Activated naive CD8-positive, alpha-beta T cell treated with anti-CD3 and anti-CD28 coated beads, Interleukin-2, amount 50 U/mL, for 24 hours (primary cell): ENCODE measurements around the gene ZSCAN29.

ENCODE experiments used
- ATAC-seq: fragments of 150-1000 bp; cut with Tn5 transposase; one replicate; pipeline ENCODE4 v1.10.0; 2021
- DNase-seq: peaks from one replicate; pipeline ENCODE4 v3.0.0; 2021
- H3K27ac Mint-ChIP-seq: one replicate; pipeline ENCODE4 v1.8.0; 2021; ENCODE audit warnings: mild to moderate bottlenecking, mixed read lengths
- H3K27me3 Mint-ChIP-seq: one replicate; pipeline ENCODE4 v1.8.0; 2021; ENCODE audit warnings: mixed read lengths
- H3K36me3 Mint-ChIP-seq: one replicate; pipeline ENCODE4 v1.8.0; 2021; ENCODE audit warnings: low read depth, mixed read lengths
- H3K4me1 Mint-ChIP-seq: one replicate; pipeline ENCODE4 v1.8.0; 2021; ENCODE audit warnings: mixed read lengths
- H3K4me3 Mint-ChIP-seq: one replicate; pipeline ENCODE4 v1.8.0; 2021; ENCODE audit warnings: mild to moderate bottlenecking, moderate library complexity, mixed read lengths
- H3K9me3 Mint-ChIP-seq: one replicate; pipeline ENCODE4 v1.8.0; 2021; ENCODE audit warnings: mixed read lengths

ZSCAN29 gene

GRCh38 chr15:43378601-43379000 lies 7.8 kb upstream of the ZSCAN29 start:
- Mint-ChIP-seq H3K9me3 (no peaks in the 10 kb centered on the region), H3K27ac (no peak overlapping the region), H3K4me3 (no peak overlapping the region), H3K27me3 (no peaks in the 10 kb centered on the region), H3K4me1 (peaks cover 4% of the 10 kb centered on the region), H3K36me3 (peaks cover 43% of the 10 kb centered on the region)
- no peak for ATAC-seq
- no peak for DNase-seq

GRCh38 chr15:43376017-43376705 lies 5.3 kb upstream of the ZSCAN29 start:
- ATAC-seq (peak; percentile 67), DNase-seq (peak; percentile 21)
- H3K9me3 Mint-ChIP-seq, result no peaks in the 10 kb centered on the region
- peaks cover 22% of the 10 kb centered on the region for H3K4me1 Mint-ChIP-seq
- peaks cover 39% of the 10 kb centered on the region for H3K36me3 Mint-ChIP-seq
- H3K27me3 Mint-ChIP-seq, result no peaks in the 10 kb centered on the region
- H3K27ac Mint-ChIP-seq, result no peak overlapping the region
- no peak overlapping the region for H3K4me3 Mint-ChIP-seq

GRCh38 chr15:43370310-43370974 lies 401 bp downstream of the ZSCAN29 start:
- Mint-ChIP-seq H3K4me3 (peak overlapping the region; percentile 90), H3K27me3 (no peaks in the 10 kb centered on the region), H3K36me3 (peaks cover 48% of the 10 kb centered on the region), H3K4me1 (peaks cover 49% of the 10 kb centered on the region), H3K27ac (peak overlapping the region; percentile 81), H3K9me3 (peaks cover 24% of the 10 kb centered on the region)
- DNase-seq (peak; percentile 9), ATAC-seq (peak; percentile 60)

- peaks cover 59% of the 10 kb centered on the region for H3K9me3 Mint-ChIP-seq
- ATAC-seq (no peak), DNase-seq (no peak)
- H3K27me3 Mint-ChIP-seq, result no peaks in the 10 kb centered on the region
- peaks cover 92% of the 10 kb centered on the region for H3K36me3 Mint-ChIP-seq
- H3K27ac Mint-ChIP-seq, result no peak overlapping the region
- peaks cover 4% of the 10 kb centered on the region for H3K4me1 Mint-ChIP-seq
- H3K4me3 Mint-ChIP-seq, result no peak overlapping the region
Observed at GRCh38 chr15:43361313-43361903, 9.4 kb downstream of the ZSCAN29 start.

GRCh38 chr15:43360821-43361220 lies 10.0 kb downstream of the ZSCAN29 start:
- peaks cover 91% of the 10 kb centered on the region for H3K36me3 Mint-ChIP-seq
- H3K4me1 Mint-ChIP-seq, result peaks cover under 1% of the 10 kb centered on the region
- no peak overlapping the region for H3K4me3 Mint-ChIP-seq
- peaks cover 55% of the 10 kb centered on the region for H3K9me3 Mint-ChIP-seq
- H3K27ac Mint-ChIP-seq, result no peak overlapping the region
- no peaks in the 10 kb centered on the region for H3K27me3 Mint-ChIP-seq
- ATAC-seq, result no peak
- no peak for DNase-seq

GRCh38 chr15:43352693-43353382 lies 18.0 kb downstream of the ZSCAN29 start:
- DNase-seq, result no peak
- peaks cover under 1% of the 10 kb centered on the region for H3K9me3 Mint-ChIP-seq
- ATAC-seq, result no peak
- H3K4me1 Mint-ChIP-seq, result peaks cover 9% of the 10 kb centered on the region
- H3K4me3 Mint-ChIP-seq, result no peak overlapping the region
- H3K27ac Mint-ChIP-seq, result no peak overlapping the region
- H3K27me3 Mint-ChIP-seq, result no peaks in the 10 kb centered on the region
- peaks cover 39% of the 10 kb centered on the region for H3K36me3 Mint-ChIP-seq

GRCh38 chr15:43347114-43347513 lies 23.7 kb downstream of the ZSCAN29 start:
- Mint-ChIP-seq H3K27ac (no peak overlapping the region), H3K36me3 (peaks cover 24% of the 10 kb centered on the region), H3K4me1 (no peaks in the 10 kb centered on the region), H3K9me3 (no peaks in the 10 kb centered on the region), H3K4me3 (no peak overlapping the region), H3K27me3 (no peaks in the 10 kb centered on the region)
- ATAC-seq (no peak), DNase-seq (no peak)

GRCh38 chr15:43346305-43346704 lies 24.5 kb downstream of the ZSCAN29 start:
- Mint-ChIP-seq H3K4me3 (no peak overlapping the region), H3K9me3 (no peaks in the 10 kb centered on the region), H3K27me3 (no peaks in the 10 kb centered on the region), H3K36me3 (peaks cover 24% of the 10 kb centered on the region), H3K4me1 (no peaks in the 10 kb centered on the region), H3K27ac (no peak overlapping the region)
- DNase-seq (no peak), ATAC-seq (no peak)

GRCh38 chr15:43330780-43331087 lies 40.1 kb downstream of the ZSCAN29 start:
- peak overlapping the region; percentile 91 for H3K4me3 Mint-ChIP-seq
- H3K4me1 Mint-ChIP-seq, result peaks cover 34% of the 10 kb centered on the region
- H3K27ac Mint-ChIP-seq, result peak overlapping the region; percentile 96
- H3K36me3 Mint-ChIP-seq, result peaks cover 44% of the 10 kb centered on the region
- ATAC-seq, result peak; percentile 12
- no peak for DNase-seq
- no peaks in the 10 kb centered on the region for H3K9me3 Mint-ChIP-seq
- no peaks in the 10 kb centered on the region for H3K27me3 Mint-ChIP-seq

- Mint-ChIP-seq H3K4me1 (peaks cover 34% of the 10 kb centered on the region), H3K36me3 (peaks cover 41% of the 10 kb centered on the region), H3K4me3 (peak within 1 kb of the TSS; percentile 91), H3K27me3 (no peaks in the 10 kb centered on the region), H3K27ac (peak within 1 kb of the TSS; percentile 96), H3K9me3 (no peaks in the 10 kb centered on the region)
- peak; percentile 90 for DNase-seq
- ATAC-seq, result peak; percentile 94
Observed at GRCh38 chr15:43329960-43330779, 40.7 kb downstream of the ZSCAN29 start, which contains the start of gene LCMT2. Gene LCMT2 (minus strand): TSS chr15:43330573. CDS start chr15:43330489, 84 bp downstream.

GRCh38 chr15:43329217-43329959 lies 41.5 kb downstream of the ZSCAN29 start:
- Mint-ChIP-seq H3K36me3 (peaks cover 38% of the 10 kb centered on the region), H3K27me3 (no peaks in the 10 kb centered on the region), H3K9me3 (no peaks in the 10 kb centered on the region), H3K4me3 (peak overlapping the region; percentile 91), H3K4me1 (peaks cover 34% of the 10 kb centered on the region), H3K27ac (peak overlapping the region; percentile 96)
- DNase-seq, result peak; percentile 4
- ATAC-seq, result no peak

- Mint-ChIP-seq H3K4me1 (peaks cover 20% of the 10 kb centered on the region), H3K9me3 (no peaks in the 10 kb centered on the region), H3K36me3 (peaks cover 24% of the 10 kb centered on the region), H3K27ac (no peak overlapping the region), H3K4me3 (no peak overlapping the region), H3K27me3 (no peaks in the 10 kb centered on the region)
- DNase-seq (no peak), ATAC-seq (no peak)
Observed at GRCh38 chr15:43325039-43325684, 45.7 kb downstream of the ZSCAN29 start.
